ENCODE data around the gene RASSF4.

Gene RASSF4

GRCh38 chr10:45001381-45002148, 42.0 kb downstream of the RASSF4 start:
- in situ Hi-C loops (cut with HindIII; ENCODE audit: low sequenced_read_pairs), result loop anchor here (5.0 kb wide), 1 partner anchor 39 kb away; no protein-coding TSS in a partner anchor
- no peak for DNase-seq (ENCODE audit: low read depth)
- H3K4me3 ChIP-seq (ENCODE audit: low read depth, low read length), result peak overlapping the region; percentile 53
- TF ChIP-seq CTCF (IDR thresholded peaks at IDR 0.05; ENCODE audit: low read depth, low read length, missing control alignments), result peak; percentile 25

- in situ Hi-C loops (cut with HindIII; ENCODE audit: low sequenced_read_pairs), result loop anchor here (5.0 kb wide), 1 partner anchor 41 kb away; no protein-coding TSS in a partner anchor
- no peak for DNase-seq (ENCODE audit: low read depth)
- no peak overlapping the region for H3K4me3 ChIP-seq (ENCODE audit: low read depth, low read length)
- TF ChIP-seq CTCF (IDR thresholded peaks at IDR 0.05; ENCODE audit: low read depth, low read length, missing control alignments), result no peak
These were observed 43.9 kb downstream of the RASSF4 start for GRCh38 chr10:45003432-45004000.

GRCh38 chr10:45004661-45005060, 45.1 kb downstream of the RASSF4 start:
- in situ Hi-C loops (cut with HindIII; ENCODE audit: low sequenced_read_pairs), result loop anchor here (5.0 kb wide), 1 partner anchor 42 kb away; no protein-coding TSS in a partner anchor
- H3K4me3 ChIP-seq (ENCODE audit: low read depth, low read length), result no peak overlapping the region
- no peak for DNase-seq (ENCODE audit: low read depth)
- TF ChIP-seq CTCF (IDR thresholded peaks at IDR 0.05; ENCODE audit: low read depth, low read length, missing control alignments), result no peak

DNA sequence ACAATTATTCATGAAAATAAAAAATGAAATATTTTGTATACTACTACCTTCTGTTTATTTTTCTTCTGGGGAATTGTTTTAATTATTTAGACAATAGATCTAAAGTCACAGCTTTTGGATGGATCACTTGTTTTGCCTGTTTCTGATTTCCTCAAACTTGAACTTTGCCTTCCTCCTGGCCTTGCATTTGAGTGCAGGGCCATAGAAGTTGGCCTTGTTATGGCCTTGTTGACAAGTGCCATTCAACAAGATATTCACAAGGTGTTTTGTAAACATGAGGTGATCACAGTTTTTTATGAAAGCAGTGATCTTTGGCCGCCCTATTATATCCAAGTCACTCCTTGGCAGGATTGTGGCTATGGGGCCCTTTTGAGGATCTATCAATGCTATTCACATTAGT, 45.7 kb downstream of the RASSF4 start:
- no peak for DNase-seq (ENCODE audit: low read depth)
- no peak overlapping the region for H3K4me3 ChIP-seq (ENCODE audit: low read depth, low read length)
- in situ Hi-C loops (cut with HindIII; ENCODE audit: low sequenced_read_pairs), result no loop called here
- no peak for TF ChIP-seq CTCF (IDR thresholded peaks at IDR 0.05; ENCODE audit: low read depth, low read length, missing control alignments)

DNA sequence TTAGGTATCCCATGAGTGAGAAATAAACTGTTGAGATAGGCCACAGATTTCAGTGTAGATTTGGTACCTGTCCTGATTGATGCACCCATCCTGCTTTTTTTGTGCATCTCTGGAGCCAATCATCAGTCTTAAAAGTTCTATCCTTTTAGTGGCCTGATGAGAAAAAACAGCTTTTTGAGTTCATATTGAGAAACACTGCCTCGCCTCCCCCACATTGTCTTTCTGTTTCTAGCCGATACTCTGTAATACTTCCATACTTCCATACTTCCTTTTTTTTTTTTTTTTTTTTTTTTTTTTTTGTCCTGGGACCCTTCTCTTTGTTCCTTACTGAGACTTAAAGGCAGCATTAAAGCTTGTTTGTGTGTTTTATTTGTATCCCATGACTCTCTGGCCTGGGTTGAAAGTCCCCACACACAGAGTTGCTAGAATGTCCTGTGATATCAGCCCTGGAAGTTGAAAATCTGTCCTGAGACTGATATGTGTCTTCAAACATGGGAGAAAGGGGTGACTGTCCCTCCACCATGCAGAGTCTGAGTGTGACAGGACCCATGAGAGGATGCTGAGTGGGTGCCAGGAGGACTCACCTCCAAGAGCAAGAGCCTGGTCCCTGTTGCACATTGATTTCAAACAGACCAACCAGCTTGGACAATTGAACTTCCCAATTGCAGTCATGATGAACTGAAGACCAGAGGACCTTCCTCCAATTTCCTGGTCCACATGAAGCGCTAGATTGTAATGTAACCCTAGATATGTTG, 46.9 kb downstream of the RASSF4 start:
- in situ Hi-C loops (cut with HindIII; ENCODE audit: low sequenced_read_pairs), result no loop called here
- no peak for DNase-seq (ENCODE audit: low read depth)

More for the DNA sequence above, 46.9 kb downstream of the RASSF4 start:
- TF ChIP-seq CTCF (IDR thresholded peaks at IDR 0.05; ENCODE audit: low read depth, low read length, missing control alignments), result no peak
- H3K4me3 ChIP-seq (ENCODE audit: low read depth, low read length), result no peak overlapping the region
